T-helper 22 cell (primary cell): ENCODE measurements around the gene ZNF747.
"Not testable (repeated sequence)": the region's sequence is repeated elsewhere in the genome, so short reads cannot be mapped to it uniquely, and the experiment has no call there.

Experiments
- DNase-seq: peaks from one replicate; pipeline ENCODE4 v3.0.0-alpha.2; 2020; ENCODE audit warnings: low read depth

ZNF747 gene

GRCh38 chr16:30533748-30534367 is 800 bp downstream of the ZNF747 start:
- DNase-seq = no peak

- DNase-seq = no peak
Measured at GRCh38 chr16:30533146-30533522, 1.5 kb downstream of the ZNF747 start.

- no peak for DNase-seq
Measured at GRCh38 chr16:30532285-30533145, 2.1 kb downstream of the ZNF747 start.

GRCh38 chr16:30530163-30531037 is 4.3 kb downstream of the ZNF747 start:
- DNase-seq = no peak

- no peak for DNase-seq
Measured at GRCh38 chr16:30528799-30529457, 5.7 kb downstream of the ZNF747 start.

GRCh38 chr16:30527635-30528178 is 7.0 kb downstream of the ZNF747 start:
- no peak for DNase-seq

GRCh38 chr16:30526823-30527634 is 7.6 kb downstream of the ZNF747 start:
- peak; percentile 90 for DNase-seq

- no peak for DNase-seq
Measured at GRCh38 chr16:30526137-30526822, 8.4 kb downstream of the ZNF747 start, which contains the start of gene ZNF768. ZNF768 (minus strand) TSS chr16:30526566; CDS start chr16:30526413, 153 bp downstream.

GRCh38 chr16:30525844-30526136 is 8.9 kb downstream of the ZNF747 start:
- no peak for DNase-seq

- DNase-seq = no peak
Measured at GRCh38 chr16:30524575-30525568, 9.8 kb downstream of the ZNF747 start.

GRCh38 chr16:30523768-30524574 is 10.7 kb downstream of the ZNF747 start:
- DNase-seq = no peak

GRCh38 chr16:30522702-30523463 is 11.8 kb downstream of the ZNF747 start:
- not testable (repeated sequence) for DNase-seq

GRCh38 chr16:30521873-30522641 is 12.6 kb downstream of the ZNF747 start:
- DNase-seq = no peak

GRCh38 chr16:30521476-30521872 is 13.2 kb downstream of the ZNF747 start:
- no peak for DNase-seq

GRCh38 chr16:30519120-30520049 is 15.3 kb downstream of the ZNF747 start:
- DNase-seq = no peak

- DNase-seq = no peak
Measured at GRCh38 chr16:30518552-30518951, 16.1 kb downstream of the ZNF747 start.
